ENCODE data around the gene AMDHD2. TPM values are rescaled to one million over a fixed set of nuclear protein-coding genes. Genes with fewer than 3 reads are reported as not detected.

AMDHD2 gene
- total RNA-seq, 1 donor from 2014 or later: 46.4 TPM

DNA sequence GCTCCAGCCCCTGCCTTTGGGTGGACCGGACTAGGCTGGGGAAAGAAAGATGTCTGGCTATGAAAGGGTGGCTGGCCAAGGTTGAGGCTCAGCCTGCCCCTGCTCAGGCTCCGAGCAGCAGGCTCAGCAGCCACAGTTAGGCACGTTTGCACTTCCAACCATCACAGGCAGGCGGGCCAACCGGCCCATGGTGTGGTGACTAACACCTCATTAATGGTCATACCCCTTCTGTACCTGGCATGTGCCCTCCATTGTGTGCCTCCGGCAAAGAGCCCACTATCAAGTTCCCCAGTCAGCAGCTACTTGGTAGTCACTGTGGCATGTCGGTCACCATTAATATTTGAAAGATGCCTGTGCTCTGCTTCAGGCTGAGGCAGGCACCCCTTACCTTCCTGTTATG lies 38.5 kb upstream of the AMDHD2 start:
- Mint-ChIP-seq H3K9me3 (no peaks in the 10 kb centered on the region), H3K36me3 (no peaks in the 10 kb centered on the region), H3K4me1 (peaks cover 15% of the 10 kb centered on the region), H3K4me3 (no peak overlapping the region), H3K27ac (no peak overlapping the region), H3K27me3 (ENCODE audit: low read depth) (peaks cover 3% of the 10 kb centered on the region)
- no peak for DNase-seq (ENCODE audit: low spot score in 2 of 2, unreplicated experiment in 2 of 2)
- TF ChIP-seq, protein P1, sequence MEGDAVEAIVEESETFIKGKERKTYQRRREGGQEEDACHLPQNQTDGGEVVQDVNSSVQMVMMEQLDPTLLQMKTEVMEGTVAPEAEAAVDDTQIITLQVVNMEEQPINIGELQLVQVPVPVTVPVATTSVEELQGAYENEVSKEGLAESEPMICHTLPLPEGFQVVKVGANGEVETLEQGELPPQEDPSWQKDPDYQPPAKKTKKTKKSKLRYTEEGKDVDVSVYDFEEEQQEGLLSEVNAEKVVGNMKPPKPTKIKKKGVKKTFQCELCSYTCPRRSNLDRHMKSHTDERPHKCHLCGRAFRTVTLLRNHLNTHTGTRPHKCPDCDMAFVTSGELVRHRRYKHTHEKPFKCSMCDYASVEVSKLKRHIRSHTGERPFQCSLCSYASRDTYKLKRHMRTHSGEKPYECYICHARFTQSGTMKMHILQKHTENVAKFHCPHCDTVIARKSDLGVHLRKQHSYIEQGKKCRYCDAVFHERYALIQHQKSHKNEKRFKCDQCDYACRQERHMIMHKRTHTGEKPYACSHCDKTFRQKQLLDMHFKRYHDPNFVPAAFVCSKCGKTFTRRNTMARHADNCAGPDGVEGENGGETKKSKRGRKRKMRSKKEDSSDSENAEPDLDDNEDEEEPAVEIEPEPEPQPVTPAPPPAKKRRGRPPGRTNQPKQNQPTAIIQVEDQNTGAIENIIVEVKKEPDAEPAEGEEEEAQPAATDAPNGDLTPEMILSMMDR (IDR thresholded peaks at IDR 0.05; ENCODE audit: unreplicated experiment): no peak

DNA sequence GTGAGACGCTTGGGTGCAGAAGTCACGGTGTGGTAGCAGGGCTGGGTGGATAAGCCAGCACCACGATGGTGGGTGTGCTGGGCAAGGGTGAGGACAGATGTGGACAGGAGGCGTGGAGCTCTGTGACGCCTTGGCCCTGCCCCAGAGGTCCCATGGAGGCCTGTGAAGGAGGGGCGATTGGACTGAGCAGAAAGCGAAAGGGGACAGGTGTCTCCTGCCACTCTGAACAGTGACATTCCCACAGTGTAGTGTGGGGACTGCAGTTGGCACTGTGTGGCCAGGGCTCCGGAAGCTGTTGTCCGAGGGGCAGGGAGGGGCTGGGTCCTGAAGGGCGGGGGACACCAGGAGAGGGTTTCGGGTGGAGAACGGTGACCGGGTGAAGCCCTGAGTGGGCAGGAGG lies 37.9 kb upstream of the AMDHD2 start:
- Mint-ChIP-seq H3K4me3 (no peak overlapping the region), H3K27me3 (ENCODE audit: low read depth) (peaks cover 3% of the 10 kb centered on the region), H3K4me1 (peaks cover 21% of the 10 kb centered on the region), H3K9me3 (no peaks in the 10 kb centered on the region), H3K27ac (no peak overlapping the region), H3K36me3 (no peaks in the 10 kb centered on the region)
- DNase-seq (ENCODE audit: low spot score in 2 of 2, unreplicated experiment in 2 of 2): peak in 1 of 2 experiments; percentile 18
- TF ChIP-seq, protein P1 (IDR thresholded peaks at IDR 0.05; ENCODE audit: unreplicated experiment): no peak

GRCh38 chr16:2482708-2483534 lies 37.2 kb upstream of the AMDHD2 start:
- Mint-ChIP-seq H3K27me3 (ENCODE audit: low read depth) (no peaks in the 10 kb centered on the region), H3K36me3 (no peaks in the 10 kb centered on the region), H3K4me3 (no peak overlapping the region), H3K4me1 (peaks cover 22% of the 10 kb centered on the region), H3K27ac (no peak overlapping the region), H3K9me3 (no peaks in the 10 kb centered on the region)
- TF ChIP-seq, protein P1 (IDR thresholded peaks at IDR 0.05; ENCODE audit: unreplicated experiment): no peak
- no peak for DNase-seq (ENCODE audit: low spot score in 2 of 2, unreplicated experiment in 2 of 2)

- Mint-ChIP-seq H3K9me3 (no peaks in the 10 kb centered on the region), H3K36me3 (no peaks in the 10 kb centered on the region), H3K4me1 (peaks cover 25% of the 10 kb centered on the region), H3K27me3 (ENCODE audit: low read depth) (no peaks in the 10 kb centered on the region), H3K27ac (no peak overlapping the region), H3K4me3 (no peak overlapping the region)
- no peak for DNase-seq (ENCODE audit: low spot score in 2 of 2, unreplicated experiment in 2 of 2)
- TF ChIP-seq, protein P1 (IDR thresholded peaks at IDR 0.05; ENCODE audit: unreplicated experiment): no peak
These were observed 36.0 kb upstream of the AMDHD2 start for GRCh38 chr16:2483939-2484897.

DNA sequence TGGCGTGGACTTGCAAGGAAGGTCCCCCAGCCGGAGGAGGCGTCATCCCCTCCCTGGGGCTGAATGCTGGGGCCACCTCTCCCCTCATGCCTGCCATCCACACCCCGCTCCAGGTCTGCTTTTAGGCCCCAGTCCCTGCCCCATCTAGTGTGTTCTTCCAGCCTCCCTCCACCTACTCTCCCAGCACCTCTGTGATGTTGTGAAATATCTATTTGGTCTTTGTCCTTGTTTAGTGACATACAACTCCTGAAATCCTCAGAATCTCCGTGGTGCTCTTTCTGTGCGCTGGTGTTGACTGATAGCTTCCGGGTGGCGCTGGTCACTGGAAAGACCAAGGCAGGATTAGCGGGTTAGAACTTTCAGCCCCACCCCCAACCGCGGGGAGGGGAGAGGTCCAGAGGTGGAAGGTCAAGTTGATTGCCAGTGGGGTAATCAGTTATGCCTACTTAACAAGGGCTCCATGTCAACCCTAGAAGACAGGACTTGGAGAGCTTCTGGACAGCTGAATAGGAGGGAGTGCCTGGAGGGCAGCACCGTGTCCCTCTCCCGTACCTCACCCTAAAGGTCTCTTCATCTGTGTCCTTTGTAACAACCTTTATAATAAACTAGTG lies 35.2 kb upstream of the AMDHD2 start:
- Mint-ChIP-seq H3K36me3 (no peaks in the 10 kb centered on the region), H3K4me3 (no peak overlapping the region), H3K9me3 (no peaks in the 10 kb centered on the region), H3K27ac (no peak overlapping the region), H3K27me3 (ENCODE audit: low read depth) (no peaks in the 10 kb centered on the region), H3K4me1 (peaks cover 26% of the 10 kb centered on the region)
- TF ChIP-seq, protein P1 (IDR thresholded peaks at IDR 0.05; ENCODE audit: unreplicated experiment): no peak
- no peak for DNase-seq (ENCODE audit: low spot score in 2 of 2, unreplicated experiment in 2 of 2)
